Erythroblast (primary cell): ENCODE results near the gene NRG2.

ENCODE experiments used
- GATA1 ChIP-seq: IDR thresholded peaks from 2 replicates; pipeline ENCODE4 v1.6.1; 2011; ENCODE audit warnings: low read depth, mild to moderate bottlenecking, control low read depth, low read length, moderate library complexity
- POLR2A ChIP-seq: IDR thresholded peaks from 2 replicates; pipeline ENCODE4 v1.6.1; 2011; ENCODE audit warnings: mild to moderate bottlenecking, low read length

GRCh38 chr5:139854953-139855352, 188.1 kb downstream of the NRG2 start:
- TF ChIP-seq POLR2A (no peak), GATA1 (no peak)
